AG04450 (cell line): Measurements from ENCODE around the gene SORCS2. TPM values are rescaled to one million over a fixed set of nuclear protein-coding genes. Genes with fewer than 3 reads are reported as not detected.

Source experiments
- CTCF ChIA-PET: fragments of 300-600, 350-600 bp; formaldehyde crosslinking; extraction: SDS; loops from one replicate; lab custom pipeline; 2022; ENCODE audit warnings: antibody characterized with exemption, inconsistent platforms; lab: Charles Lee
- POLR2A ChIA-PET: fragments of 350-600 bp; formaldehyde crosslinking; extraction: SDS; loops from one replicate; lab custom pipeline; 2021; ENCODE audit warnings: antibody characterized with exemption, inconsistent platforms; lab: Yijun Ruan, JAX
- DNase-seq: peaks from one replicate; pipeline ENCODE4 v3.0.0-alpha.2; 2011; ENCODE audit warnings: low read depth, low spot score
- H3K27ac ChIP-seq: one replicate; pipeline ENCODE4 v1.5.1; 2012; ENCODE audit warnings: low read depth, low read length, control low read depth
- H3K27me3 ChIP-seq: one replicate; pipeline ENCODE4 v1.6.0; 2012; ENCODE audit warnings: low read length; ENCODE audit not compliant: control insufficient read depth, insufficient read depth
- H3K4me3 ChIP-seq: 2 replicates; pipeline ENCODE4 v1.5.1; 2011; ENCODE audit warnings: mild to moderate bottlenecking, low read depth, low read length, control low read depth
- H3K9me3 ChIP-seq: 2 replicates; pipeline ENCODE4 v1.5.1; 2012; ENCODE audit warnings: low read length; ENCODE audit not compliant: control insufficient read depth, insufficient read depth
- CTCF ChIP-seq: IDR thresholded peaks from 2 replicates; pipeline ENCODE4 v1.5.1; 2011; ENCODE audit warnings: low read depth, low read length, control low read depth, inconsistent platforms
- polyA plus RNA-seq: library from polyadenylated mRNA; depleted of rRNA; stranded (reverse); fragments of >200 nt; gene quantifications from 2 replicates; pipeline ENCODE4 v1.2.3, GENCODE V29; 2011

The SORCS2 gene
- polyA plus RNA-seq, 1 experiment: 0.29 TPM

- ChIA-PET POLR2A (no interaction called here), CTCF (no interaction called here)
- DNase-seq: no peak
Measured at GRCh38 chr4:7757501-7758471, 565.4 kb downstream of the SORCS2 start.

GRCh38 chr4:7758476-7758875 is 566.1 kb downstream of the SORCS2 start:
- H3K27ac ChIP-seq: no peak overlapping the region
- POLR2A ChIA-PET: no interaction called here
- no peak for DNase-seq
- no peaks in the 10 kb centered on the region for H3K27me3 ChIP-seq
- H3K4me3 ChIP-seq: no peak overlapping the region
- CTCF ChIA-PET: no interaction called here
- no peak for TF ChIP-seq CTCF
- no peaks in the 10 kb centered on the region for H3K9me3 ChIP-seq

More at GRCh38 chr4:7757501-7758471, 565.4 kb downstream of the SORCS2 start:
- no peaks in the 10 kb centered on the region for H3K9me3 ChIP-seq
- H3K4me3 ChIP-seq: no peak overlapping the region
- no peak overlapping the region for H3K27ac ChIP-seq
- no peaks in the 10 kb centered on the region for H3K27me3 ChIP-seq
- TF ChIP-seq CTCF: no peak

DNA sequence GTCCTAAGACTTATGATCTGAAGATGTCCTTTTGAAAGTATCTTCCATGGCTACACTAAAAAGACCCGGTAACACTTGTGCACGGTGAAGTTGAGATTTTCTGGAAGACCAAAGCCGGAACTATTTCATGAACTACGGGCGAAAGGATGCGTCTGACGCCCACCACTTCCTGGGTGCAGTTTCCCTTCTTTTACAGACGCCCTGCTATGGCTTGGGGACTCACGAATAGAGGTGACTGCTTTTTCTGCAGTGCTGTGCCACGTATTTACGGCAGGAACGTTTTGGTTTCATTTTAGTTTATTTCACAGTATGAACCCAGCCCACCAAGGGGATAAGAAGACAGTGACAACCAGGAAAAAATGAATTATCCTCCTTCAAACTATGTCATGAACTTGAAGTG is 566.9 kb downstream of the SORCS2 start:
- no peak for DNase-seq
- Histone ChIP-seq H3K4me3 (no peak overlapping the region), H3K27ac (no peak overlapping the region), H3K9me3 (no peaks in the 10 kb centered on the region), H3K27me3 (no peaks in the 10 kb centered on the region)
- TF ChIP-seq CTCF: no peak
- POLR2A ChIA-PET: no interaction called here
- CTCF ChIA-PET: no interaction called here

DNA sequence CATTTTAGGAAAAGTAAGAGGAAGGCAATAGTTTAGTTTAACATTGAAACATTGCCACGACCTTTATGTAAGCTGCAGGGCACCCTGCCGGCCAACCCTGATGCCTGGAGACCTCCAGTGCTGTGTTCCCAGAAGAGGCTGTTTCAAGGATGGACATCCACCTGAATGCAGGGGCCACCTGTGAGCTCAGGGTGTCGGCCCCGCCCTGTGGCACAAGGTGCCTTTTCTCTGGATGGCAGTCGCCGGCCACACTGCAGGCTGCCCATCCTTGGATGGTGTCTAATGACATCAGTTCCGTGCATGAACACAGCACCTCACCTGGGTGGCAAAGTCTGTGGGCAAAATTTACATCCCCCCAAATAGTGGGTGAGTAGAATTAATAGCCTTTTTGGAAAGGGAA is 567.3 kb downstream of the SORCS2 start:
- Histone ChIP-seq H3K9me3 (no peaks in the 10 kb centered on the region), H3K4me3 (no peak overlapping the region), H3K27me3 (no peaks in the 10 kb centered on the region), H3K27ac (no peak overlapping the region)
- ChIA-PET POLR2A (no interaction called here), CTCF (interaction anchor here (1.6 kb wide), 1 partner anchor 42 kb away, joined by 6 read pairs; no protein-coding TSS in a partner anchor)
- TF ChIP-seq CTCF: no peak
- DNase-seq: no peak

- no peak for TF ChIP-seq CTCF
- POLR2A ChIA-PET: no interaction called here
- CTCF ChIA-PET: interaction anchor here (1.6 to 1.9 kb wide), 2 partner anchors 10 to 42 kb away, joined by 6 to 10 read pairs; no protein-coding TSS in a partner anchor
- no peak overlapping the region for H3K27ac ChIP-seq
- no peak overlapping the region for H3K4me3 ChIP-seq
- no peaks in the 10 kb centered on the region for H3K27me3 ChIP-seq
- no peaks in the 10 kb centered on the region for H3K9me3 ChIP-seq
- no peak for DNase-seq
Measured at GRCh38 chr4:7760228-7760627, 567.9 kb downstream of the SORCS2 start.
